ENCODE measurements around the gene MED19.

Gene MED19

GRCh38 chr11:57746920-57747319 lies 34.9 kb upstream of the MED19 start:
- H3K36me3 ChIP-seq: peaks cover 23 to 46% (median 31%) of the 10 kb centered on the region in 3 donors

GRCh38 chr11:57745206-57745605 lies 33.2 kb upstream of the MED19 start:
- Histone ChIP-seq H3K4me1 (peaks cover 0 to 20% (median 10%) of the 10 kb centered on the region in 4 donors), H3K9me3 (no peaks in the 10 kb centered on the region), H3K36me3 (peaks cover 23 to 46% (median 31%) of the 10 kb centered on the region in 3 donors), H3K4me3 (no peak overlapping the region), H3K27me3 (no peaks in the 10 kb centered on the region), H3K27ac (no peak overlapping the region)
- no peak for TF ChIP-seq CTCF (IDR thresholded peaks at IDR 0.05)
- no peak for DNase-seq
- intact Hi-C loops (cut with DNase I; ENCODE audit: low total_unique reads): loop anchor here (10.0 kb wide), 1 partner anchor 60 kb away; no protein-coding TSS in a partner anchor

More at GRCh38 chr11:57746920-57747319, 34.9 kb upstream of the MED19 start:
- no peak for DNase-seq
- H3K4me3 ChIP-seq: no peak overlapping the region
- no peak overlapping the region for H3K27ac ChIP-seq
- intact Hi-C loops (cut with DNase I; ENCODE audit: low total_unique reads): loop anchor here (10.0 kb wide), 1 partner anchor 58 kb away; no protein-coding TSS in a partner anchor
- peaks cover 0 to 13% (median 9%) of the 10 kb centered on the region in 4 donors for H3K4me1 ChIP-seq
- H3K27me3 ChIP-seq: no peaks in the 10 kb centered on the region
- H3K9me3 ChIP-seq: no peaks in the 10 kb centered on the region
- no peak for TF ChIP-seq CTCF (IDR thresholded peaks at IDR 0.05)

GRCh38 chr11:57744357-57744756 lies 32.3 kb upstream of the MED19 start:
- Histone ChIP-seq H3K36me3 (peaks cover 23 to 49% (median 33%) of the 10 kb centered on the region in 3 donors), H3K9me3 (no peaks in the 10 kb centered on the region), H3K27me3 (no peaks in the 10 kb centered on the region), H3K27ac (no peak overlapping the region), H3K4me3 (no peak overlapping the region), H3K4me1 (peaks cover 0 to 20% (median 10%) of the 10 kb centered on the region in 4 donors)
- DNase-seq: no peak
- no peak for TF ChIP-seq CTCF (IDR thresholded peaks at IDR 0.05)
- intact Hi-C loops (cut with DNase I; ENCODE audit: low total_unique reads): loop anchor here (10.0 kb wide), 1 partner anchor 60 kb away; no protein-coding TSS in a partner anchor

GRCh38 chr11:57742087-57742452 lies 30.1 kb upstream of the MED19 start:
- peak overlapping the region; percentile 96 to 99 for H3K27ac ChIP-seq
- TF ChIP-seq CTCF (IDR thresholded peaks at IDR 0.05): no peak
- intact Hi-C loops (cut with DNase I; ENCODE audit: low total_unique reads): loop anchor here (10.0 kb wide), 1 partner anchor 63 kb away; no protein-coding TSS in a partner anchor
- H3K4me1 ChIP-seq: peaks cover 0 to 20% (median 10%) of the 10 kb centered on the region in 4 donors
- peak overlapping the region; percentile 98 to 100 for H3K4me3 ChIP-seq
- DNase-seq: no peak
- no peaks in the 10 kb centered on the region for H3K27me3 ChIP-seq
- H3K36me3 ChIP-seq: peaks cover 29 to 68% (median 44%) of the 10 kb centered on the region in 3 donors
- no peaks in the 10 kb centered on the region for H3K9me3 ChIP-seq

- Histone ChIP-seq H3K9me3 (no peaks in the 10 kb centered on the region), H3K27me3 (no peaks in the 10 kb centered on the region), H3K36me3 (peaks cover 26 to 68% (median 44%) of the 10 kb centered on the region in 3 donors), H3K27ac (peak within 1 kb of the TSS; percentile 96 to 99), H3K4me3 (peak within 1 kb of the TSS; percentile 98 to 100), H3K4me1 (peaks cover 0 to 20% (median 10%) of the 10 kb centered on the region in 4 donors)
- no peak for TF ChIP-seq CTCF (IDR thresholded peaks at IDR 0.05)
- intact Hi-C loops (cut with DNase I; ENCODE audit: low total_unique reads): loop anchor here (10.0 kb wide), 1 partner anchor 63 kb away; no protein-coding TSS in a partner anchor
- peak; percentile 96 to 98 for DNase-seq
Observed at GRCh38 chr11:57741132-57742086, 29.4 kb upstream of the MED19 start, which contains the start of gene SELENOH. Gene SELENOH (plus strand): TSS chr11:57741491. CDS start chr11:57741596, 105 bp downstream.
